ENCODE measurements around the gene PDGFD.
A peak's percentile ranks its signal among the peaks of the same experiment; 100 is the strongest.

The PDGFD gene

GRCh38 chr11:103887001-103887658, 276.8 kb downstream of the PDGFD start:
- DNase-seq (ENCODE audit: low spot score), result no peak

- DNase-seq (ENCODE audit: low spot score), result no peak
These were observed 280.1 kb downstream of the PDGFD start for GRCh38 chr11:103883856-103884255.

GRCh38 chr11:103883291-103883690, 280.7 kb downstream of the PDGFD start:
- no peak for DNase-seq (ENCODE audit: low spot score)

GRCh38 chr11:103881584-103881983, 282.4 kb downstream of the PDGFD start:
- peak; percentile 13 for DNase-seq (ENCODE audit: low spot score)

- no peak for DNase-seq (ENCODE audit: low spot score)
These were observed 283.0 kb downstream of the PDGFD start for GRCh38 chr11:103880968-103881367.

- DNase-seq (ENCODE audit: low spot score), result no peak
These were observed 285.3 kb downstream of the PDGFD start for GRCh38 chr11:103878646-103879045.

- peak; percentile 25 for DNase-seq (ENCODE audit: low spot score)
These were observed 286.7 kb downstream of the PDGFD start for GRCh38 chr11:103877221-103877620.

- DNase-seq (ENCODE audit: low spot score), result no peak
These were observed 288.0 kb downstream of the PDGFD start for GRCh38 chr11:103875855-103876510.

GRCh38 chr11:103872748-103873147, 291.2 kb downstream of the PDGFD start:
- DNase-seq (ENCODE audit: low spot score), result no peak

- no peak for DNase-seq (ENCODE audit: low spot score)
These were observed 291.9 kb downstream of the PDGFD start for GRCh38 chr11:103871923-103872551.

- DNase-seq (ENCODE audit: low spot score), result peak; percentile 40
These were observed 293.1 kb downstream of the PDGFD start for GRCh38 chr11:103870821-103871309.

GRCh38 chr11:103867481-103867880, 296.5 kb downstream of the PDGFD start:
- no peak for DNase-seq (ENCODE audit: low spot score)

GRCh38 chr11:103863497-103863896, 300.4 kb downstream of the PDGFD start:
- DNase-seq (ENCODE audit: low spot score), result peak; percentile 33

GRCh38 chr11:103862802-103863174, 301.2 kb downstream of the PDGFD start:
- DNase-seq (ENCODE audit: low spot score), result no peak

GRCh38 chr11:103862094-103862801, 301.7 kb downstream of the PDGFD start:
- DNase-seq (ENCODE audit: low spot score), result no peak
